Mesothelial cell of epicardium (in vitro differentiated cells): ENCODE data around the gene BMP6. TPM values are rescaled to one million over a fixed set of nuclear protein-coding genes. Genes with fewer than 3 reads are reported as not detected.

Experiments used
- DNase-seq, 2 experiments: peaks; one replicate each; pipeline ENCODE4 v3.0.0; 2021; ENCODE audit warnings: low spot score in 2 of 2; ENCODE audit not compliant: unreplicated experiment in 2 of 2
- H3K27ac Mint-ChIP-seq: 2 replicates; pipeline ENCODE4 v1.8.0; 2021; ENCODE audit warnings: mixed read lengths
- H3K27me3 Mint-ChIP-seq: 2 replicates; pipeline ENCODE4 v1.8.0; 2021; ENCODE audit warnings: low read depth, mixed read lengths
- H3K36me3 Mint-ChIP-seq: 2 replicates; pipeline ENCODE4 v1.8.0; 2021; ENCODE audit warnings: mixed read lengths
- H3K4me1 Mint-ChIP-seq: 2 replicates; pipeline ENCODE4 v1.8.0; 2021; ENCODE audit warnings: mixed read lengths
- H3K4me3 Mint-ChIP-seq: 2 replicates; pipeline ENCODE4 v1.8.0; 2021; ENCODE audit warnings: mild to moderate bottlenecking, moderate library complexity, mixed read lengths
- H3K9me3 Mint-ChIP-seq: 2 replicates; pipeline ENCODE4 v1.8.0; 2021; ENCODE audit warnings: mixed read lengths
- total RNA-seq: library from RNA; stranded (reverse); gene quantifications from 3 replicates; pipeline ENCODE4 v1.2.1, GENCODE V29; 2021
- TF ChIP-seq, protein P1 (sequence below): fragments of 200-600 bp; sonication (generic); IDR thresholded peaks from one replicate; pipeline ENCODE4 v1.5.0; 2021; ENCODE audit warnings: antibody characterized with exemption; ENCODE audit not compliant: unreplicated experiment

Gene BMP6
- total RNA-seq, 1 donor from 2014 or later: 3.6 TPM

GRCh38 chr6:7912024-7912423 is 186.1 kb downstream of the BMP6 start:
- no peak overlapping the region for H3K4me3 Mint-ChIP-seq
- TF ChIP-seq, protein P1, sequence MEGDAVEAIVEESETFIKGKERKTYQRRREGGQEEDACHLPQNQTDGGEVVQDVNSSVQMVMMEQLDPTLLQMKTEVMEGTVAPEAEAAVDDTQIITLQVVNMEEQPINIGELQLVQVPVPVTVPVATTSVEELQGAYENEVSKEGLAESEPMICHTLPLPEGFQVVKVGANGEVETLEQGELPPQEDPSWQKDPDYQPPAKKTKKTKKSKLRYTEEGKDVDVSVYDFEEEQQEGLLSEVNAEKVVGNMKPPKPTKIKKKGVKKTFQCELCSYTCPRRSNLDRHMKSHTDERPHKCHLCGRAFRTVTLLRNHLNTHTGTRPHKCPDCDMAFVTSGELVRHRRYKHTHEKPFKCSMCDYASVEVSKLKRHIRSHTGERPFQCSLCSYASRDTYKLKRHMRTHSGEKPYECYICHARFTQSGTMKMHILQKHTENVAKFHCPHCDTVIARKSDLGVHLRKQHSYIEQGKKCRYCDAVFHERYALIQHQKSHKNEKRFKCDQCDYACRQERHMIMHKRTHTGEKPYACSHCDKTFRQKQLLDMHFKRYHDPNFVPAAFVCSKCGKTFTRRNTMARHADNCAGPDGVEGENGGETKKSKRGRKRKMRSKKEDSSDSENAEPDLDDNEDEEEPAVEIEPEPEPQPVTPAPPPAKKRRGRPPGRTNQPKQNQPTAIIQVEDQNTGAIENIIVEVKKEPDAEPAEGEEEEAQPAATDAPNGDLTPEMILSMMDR: no peak
- no peaks in the 10 kb centered on the region for H3K36me3 Mint-ChIP-seq
- peaks cover 16% of the 10 kb centered on the region for H3K4me1 Mint-ChIP-seq
- H3K27me3 Mint-ChIP-seq: peaks cover 2% of the 10 kb centered on the region
- H3K9me3 Mint-ChIP-seq: no peaks in the 10 kb centered on the region
- no peak for DNase-seq
- no peak overlapping the region for H3K27ac Mint-ChIP-seq

GRCh38 chr6:7912736-7913517 is 187.0 kb downstream of the BMP6 start:
- TF ChIP-seq, protein P1: no peak
- Mint-ChIP-seq H3K27me3 (peaks cover 2% of the 10 kb centered on the region), H3K4me1 (peaks cover 16% of the 10 kb centered on the region), H3K4me3 (no peak overlapping the region), H3K27ac (no peak overlapping the region), H3K36me3 (no peaks in the 10 kb centered on the region), H3K9me3 (no peaks in the 10 kb centered on the region)
- no peak for DNase-seq

GRCh38 chr6:7914311-7914710 is 188.4 kb downstream of the BMP6 start:
- Mint-ChIP-seq H3K36me3 (no peaks in the 10 kb centered on the region), H3K4me3 (no peak overlapping the region), H3K27ac (no peak overlapping the region), H3K27me3 (peaks cover 3% of the 10 kb centered on the region), H3K9me3 (no peaks in the 10 kb centered on the region), H3K4me1 (peaks cover 8% of the 10 kb centered on the region)
- TF ChIP-seq, protein P1: no peak
- DNase-seq: no peak

- peaks cover 4% of the 10 kb centered on the region for H3K4me1 Mint-ChIP-seq
- TF ChIP-seq, protein P1: no peak
- no peaks in the 10 kb centered on the region for H3K9me3 Mint-ChIP-seq
- H3K27me3 Mint-ChIP-seq: peaks cover 3% of the 10 kb centered on the region
- H3K36me3 Mint-ChIP-seq: no peaks in the 10 kb centered on the region
- no peak overlapping the region for H3K4me3 Mint-ChIP-seq
- DNase-seq: no peak
- no peak overlapping the region for H3K27ac Mint-ChIP-seq
Measured at GRCh38 chr6:7914991-7915789, 189.3 kb downstream of the BMP6 start.

GRCh38 chr6:7916959-7917358 is 191.1 kb downstream of the BMP6 start:
- H3K27me3 Mint-ChIP-seq: peaks cover 3% of the 10 kb centered on the region
- no peaks in the 10 kb centered on the region for H3K36me3 Mint-ChIP-seq
- no peaks in the 10 kb centered on the region for H3K4me1 Mint-ChIP-seq
- TF ChIP-seq, protein P1: no peak
- no peak for DNase-seq
- no peaks in the 10 kb centered on the region for H3K9me3 Mint-ChIP-seq
- no peak overlapping the region for H3K4me3 Mint-ChIP-seq
- H3K27ac Mint-ChIP-seq: no peak overlapping the region
